HG02870 (cell line): ENCODE data around the gene PSMB3.

Source experiments
- ATAC-seq: cut with Tn5 transposase; IDR thresholded peaks from one replicate; pipeline ENCODE4 v1.9.1; 2021; ENCODE audit warnings: mild to moderate bottlenecking, moderate library complexity; ENCODE audit not compliant: unreplicated experiment

Gene PSMB3

GRCh38 chr17:38733282-38733981 is 19.1 kb upstream of the PSMB3 start:
- ATAC-seq = no peak

DNA sequence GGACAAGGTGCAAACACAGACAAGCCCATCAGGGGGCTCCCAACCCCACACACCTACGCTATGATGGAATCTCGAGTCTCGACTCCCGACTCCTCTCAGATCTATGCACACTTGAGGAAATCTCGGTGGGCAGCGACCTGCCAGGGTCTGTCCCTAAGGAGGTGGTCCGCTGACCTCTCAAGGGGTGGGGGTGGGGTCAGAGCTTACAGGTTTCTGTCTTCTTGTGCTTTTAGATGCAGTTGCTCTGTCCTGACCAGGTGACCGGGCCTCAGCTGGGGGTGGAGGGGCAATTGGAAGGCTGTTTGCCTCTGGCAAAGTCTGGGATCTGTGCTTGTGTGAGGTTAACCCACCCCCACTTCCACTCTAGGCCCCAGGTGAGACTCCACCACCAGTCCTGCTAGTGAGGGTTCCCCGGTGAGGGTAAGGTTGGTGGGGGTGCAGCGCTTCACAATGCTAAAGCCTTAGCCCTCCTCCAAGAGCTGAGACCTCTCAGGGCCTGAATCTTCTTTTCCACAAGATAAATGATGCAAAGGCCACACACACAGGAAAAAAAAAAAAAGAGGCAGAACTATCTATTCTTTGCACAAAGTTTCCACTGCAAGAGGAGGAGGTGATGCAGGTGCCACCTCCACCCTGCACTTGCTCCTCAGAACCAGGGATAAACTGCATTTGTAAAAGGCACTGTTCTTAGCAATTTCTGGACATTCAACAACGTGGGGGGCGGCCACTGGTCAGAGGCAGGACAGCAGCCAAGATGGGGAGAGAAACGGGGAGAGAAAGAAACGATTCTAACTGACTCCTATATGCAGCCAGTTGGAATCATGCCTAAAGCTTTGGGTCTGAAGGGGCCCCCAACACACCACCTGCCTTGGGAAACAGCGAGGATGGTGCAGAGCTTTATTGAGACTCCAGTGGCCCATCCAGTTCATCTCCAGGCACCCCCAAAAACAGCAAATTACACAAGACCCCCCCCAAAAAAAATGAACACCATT is 18.3 kb upstream of the PSMB3 start:
- no peak for ATAC-seq

GRCh38 chr17:38735161-38735997 is 17.2 kb upstream of the PSMB3 start:
- ATAC-seq = no peak

GRCh38 chr17:38738007-38738662 is 14.4 kb upstream of the PSMB3 start:
- no peak for ATAC-seq

DNA sequence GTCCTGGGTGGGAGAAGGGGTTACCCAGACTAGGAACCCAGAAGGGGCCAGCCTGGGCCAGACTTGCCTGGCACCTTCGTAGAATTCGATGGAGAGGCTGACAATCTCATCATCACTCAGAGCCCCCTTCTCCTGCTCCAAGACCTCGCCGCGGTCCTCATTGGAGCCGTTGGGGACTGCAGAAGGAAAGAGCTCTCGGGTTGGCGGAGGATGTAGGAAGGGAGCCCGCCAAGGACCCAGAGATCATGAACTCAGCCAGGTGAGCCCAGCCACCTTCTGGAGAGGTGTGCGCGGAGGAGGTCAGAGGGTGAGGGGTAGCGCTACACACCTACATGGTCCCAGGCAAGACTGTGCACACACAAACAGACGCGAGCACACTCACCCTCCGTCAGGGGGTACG is 13.9 kb upstream of the PSMB3 start:
- ATAC-seq = no peak

- ATAC-seq = no peak
Observed at GRCh38 chr17:38739305-38739704, 13.2 kb upstream of the PSMB3 start.

DNA sequence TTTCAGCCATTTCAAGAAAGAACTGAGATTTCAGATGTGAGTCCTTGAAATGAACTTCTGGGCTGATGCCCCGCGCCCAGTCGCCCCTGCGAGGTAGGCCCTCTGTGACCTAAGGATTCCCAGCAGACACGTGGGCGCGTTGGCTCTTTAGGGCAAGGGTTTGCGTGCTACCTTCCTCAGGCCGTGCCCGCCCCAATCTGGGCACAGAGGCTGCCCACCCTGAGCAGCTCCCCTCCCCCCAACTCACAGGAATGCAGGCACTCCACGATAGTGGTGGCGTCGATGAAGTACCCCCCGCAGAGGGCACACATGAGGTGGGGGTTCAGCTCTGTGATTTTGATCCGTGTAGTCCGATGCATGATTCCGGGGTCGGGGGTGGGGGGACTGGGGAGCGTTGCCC is 12.5 kb upstream of the PSMB3 start:
- no peak for ATAC-seq

DNA sequence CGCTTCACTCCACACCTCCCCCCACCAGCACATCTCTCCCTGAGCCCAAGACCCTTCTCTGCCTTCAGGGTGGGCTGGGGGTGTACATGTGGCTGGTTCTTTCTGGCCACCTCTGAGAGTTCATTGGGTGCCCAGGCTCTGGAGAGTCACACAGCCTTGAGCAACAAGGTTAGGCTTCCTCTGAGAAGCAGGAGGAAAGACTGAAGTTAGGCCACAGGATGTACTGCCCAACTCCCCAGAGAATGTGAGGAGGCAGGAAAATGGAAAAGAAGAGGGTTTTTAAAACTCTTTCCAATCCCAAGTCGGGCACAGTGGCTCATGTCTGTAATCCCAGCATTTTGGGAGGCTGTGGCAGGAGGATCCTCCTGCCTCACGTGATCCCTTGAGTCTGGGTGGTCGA is 11.7 kb upstream of the PSMB3 start:
- ATAC-seq = no peak

DNA sequence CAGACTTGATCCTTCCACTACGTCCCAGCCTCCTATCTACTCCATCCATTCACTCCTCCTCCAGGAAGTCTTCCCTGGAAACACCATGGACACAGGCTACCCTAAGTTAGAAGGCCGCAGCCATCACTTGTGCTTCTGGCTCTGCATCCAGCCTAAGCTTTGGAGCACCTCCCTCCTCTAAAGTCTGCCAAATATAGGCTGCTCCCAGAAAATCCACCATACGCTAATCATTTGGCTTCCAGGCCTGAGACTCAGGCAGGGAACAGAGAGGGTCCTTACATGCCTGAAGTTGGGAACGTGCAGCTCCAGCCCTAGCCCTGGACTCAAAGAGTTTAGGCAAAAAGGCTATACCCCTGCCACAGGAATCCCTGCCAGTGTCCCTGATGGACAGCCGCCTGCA is 11.1 kb upstream of the PSMB3 start:
- no peak for ATAC-seq

DNA sequence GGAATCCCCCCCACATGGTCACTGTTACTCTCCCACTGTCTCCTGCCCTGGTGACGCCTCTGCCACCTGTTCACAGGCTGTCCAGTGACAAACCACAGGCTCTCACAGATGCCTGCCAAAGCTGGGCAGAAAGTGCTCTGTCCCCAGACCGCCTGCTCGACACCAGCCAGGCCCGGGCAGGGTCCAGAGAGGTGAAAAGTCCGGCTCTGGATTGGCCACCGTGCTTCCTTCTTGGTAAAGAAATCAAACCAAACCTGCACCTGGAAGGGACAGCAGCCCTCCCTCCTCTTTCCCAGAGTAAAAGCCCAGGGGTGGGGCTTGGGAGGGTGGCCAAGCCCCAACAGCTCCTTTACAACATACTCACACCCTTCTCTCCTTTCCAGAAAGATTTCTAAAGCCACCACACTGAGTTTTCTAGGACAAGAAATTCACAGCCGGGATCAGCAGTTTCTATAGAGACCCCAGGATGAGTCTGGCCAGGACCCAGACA is 10.6 kb upstream of the PSMB3 start:
- ATAC-seq = no peak

GRCh38 chr17:38742411-38743308 is 9.9 kb upstream of the PSMB3 start:
- ATAC-seq = no peak

GRCh38 chr17:38743556-38744171 is 8.9 kb upstream of the PSMB3 start:
- ATAC-seq = no peak

DNA sequence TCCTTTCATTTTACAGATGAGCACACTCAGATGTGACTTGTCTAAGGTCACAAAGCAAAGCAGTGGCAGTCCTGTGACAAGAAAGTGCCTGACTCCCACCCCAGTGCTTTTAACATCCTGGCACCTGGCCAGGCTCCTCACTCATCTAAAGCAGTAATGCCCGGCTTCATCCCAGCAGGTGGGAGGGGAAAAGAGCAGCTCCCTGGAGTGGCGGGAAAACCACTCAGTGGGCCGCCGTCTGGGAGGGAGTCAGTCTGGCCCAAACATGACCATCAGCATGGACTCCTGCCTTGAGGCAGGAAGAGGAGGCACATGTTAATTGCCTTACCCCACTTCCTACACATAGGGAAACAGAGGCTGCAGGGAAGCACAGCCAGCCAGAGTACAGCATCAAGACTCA is 7.0 kb upstream of the PSMB3 start:
- ATAC-seq = no peak

DNA sequence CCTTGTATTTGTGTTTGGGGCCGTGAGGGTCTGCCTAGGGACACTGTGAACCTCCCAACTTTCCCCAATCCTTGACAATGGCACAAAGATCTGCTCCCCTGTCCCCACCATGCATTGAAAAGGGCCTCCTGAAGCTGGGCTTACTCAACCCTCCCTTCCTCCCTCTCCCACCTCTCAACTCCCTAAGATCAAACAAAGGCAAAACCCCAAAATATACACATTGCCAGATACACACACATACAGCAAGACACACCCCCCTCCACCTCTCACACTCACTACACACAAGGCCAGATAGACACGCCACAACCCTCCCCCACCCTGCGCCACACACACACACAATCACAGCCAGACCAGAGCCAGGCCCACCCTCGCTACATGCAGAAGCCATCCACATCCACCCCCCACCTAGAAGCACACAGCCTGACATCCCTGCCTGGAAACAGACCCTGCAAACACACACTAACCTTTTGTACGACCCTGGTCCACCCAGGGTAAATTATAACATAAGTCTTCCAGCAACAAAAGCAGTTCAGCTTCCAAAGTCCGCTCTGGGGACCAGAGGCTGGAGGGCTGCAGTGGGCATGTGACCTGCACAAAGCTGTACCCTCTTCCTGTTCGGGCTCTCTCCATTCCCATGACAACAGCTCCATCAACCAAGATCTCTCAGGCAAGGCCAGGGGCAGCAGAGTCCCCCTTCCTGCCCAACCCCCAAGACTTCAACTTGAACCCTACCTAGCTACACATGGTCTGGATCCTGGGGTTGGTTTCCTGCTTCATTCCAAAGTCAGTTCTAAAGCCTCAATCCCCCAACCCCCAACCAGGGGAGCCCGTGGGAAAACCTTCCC is 6.3 kb upstream of the PSMB3 start:
- ATAC-seq = no peak

- ATAC-seq = no peak
Observed at GRCh38 chr17:38746849-38747462, 5.6 kb upstream of the PSMB3 start.

DNA sequence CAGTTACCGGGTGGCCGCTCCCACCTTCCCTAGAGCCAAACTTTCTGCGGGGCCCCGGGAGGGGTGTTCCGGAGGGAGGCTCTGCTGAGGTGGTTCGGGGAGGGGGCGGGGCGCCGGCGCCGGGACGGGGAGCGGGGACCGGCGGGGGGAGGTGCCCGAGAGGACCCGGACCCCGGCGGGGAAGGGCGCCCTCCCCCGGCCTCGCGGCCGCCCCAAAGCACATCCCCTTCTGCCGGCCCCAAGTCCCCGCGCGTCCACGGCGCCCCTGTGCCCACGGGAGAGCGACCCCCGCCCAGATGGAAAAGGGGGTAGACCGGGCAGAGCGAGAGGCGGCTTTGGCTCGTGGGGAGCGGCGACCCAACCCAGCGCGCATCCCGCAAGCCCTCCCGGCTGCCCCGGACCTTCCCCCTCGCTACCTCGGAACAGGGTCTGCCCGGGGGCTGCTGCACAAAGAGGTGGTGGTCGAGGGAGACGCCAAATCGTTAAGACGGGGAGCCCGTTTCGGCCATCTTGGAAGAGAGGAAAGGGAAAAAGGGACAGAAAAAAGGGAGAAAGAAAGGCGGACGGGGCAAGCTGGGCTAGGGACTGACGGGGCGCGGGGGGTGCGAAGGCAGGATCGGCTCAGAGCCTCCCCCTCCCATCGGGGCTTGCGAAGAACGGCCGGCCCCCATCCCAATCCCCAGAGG is 4.9 kb upstream of the PSMB3 start:
- ATAC-seq = no peak
